K562 (cell line): ENCODE results near the gene NELFE.

Source experiments
- EP300 ChIP-seq: IDR thresholded peaks from 2 replicates; pipeline ENCODE4 v1.6.1; 2012; ENCODE audit warnings: low read length, improper control_type of control experiment
- ETV6 ChIP-seq, 3 experiments: fragments of 150-350 bp in 1 of 3; sonication (generic) in 1 of 3; formaldehyde crosslinking in 1 of 3; IDR thresholded peaks; 2 replicates each; pipeline versions ENCODE4 v1.6.1 to v1.8.0; 2014 to 2022; ENCODE audit warnings: borderline replicate concordance in 2 of 3, low read depth in 2 of 3, antibody characterized with exemption in 1 of 3, low read length in 1 of 3, mild to moderate bottlenecking in 1 of 3, missing genetic modification reagents in 1 of 3
- EZH2 ChIP-seq: IDR thresholded peaks from 2 replicates; pipeline ENCODE4 v1.6.1; 2012; ENCODE audit warnings: low read depth, mild to moderate bottlenecking, inconsistent platforms, low read length, borderline replicate concordance
- MXI1 ChIP-seq: IDR thresholded peaks from 2 replicates; pipeline ENCODE4 v1.6.1; 2011; ENCODE audit warnings: low read depth, mild to moderate bottlenecking, improper control_type of control experiment, low read length
- POLR2A ChIP-seq: fragments of 450-650 bp; conservative IDR thresholded peaks from 2 replicates; pipeline ENCODE4 v1.6.1; 2016
- POLR2AphosphoS2 ChIP-seq: IDR thresholded peaks from 2 replicates; pipeline ENCODE4 v1.6.1; 2012; ENCODE audit warnings: low read length, improper control_type of control experiment
- RAD51 ChIP-seq: fragments of 450-650 bp; IDR thresholded peaks from 2 replicates; pipeline ENCODE4 v1.7.1; 2016; ENCODE audit warnings: low read depth, mild to moderate bottlenecking, borderline replicate concordance
- TEAD2 ChIP-seq: fragments of 450-650 bp; IDR thresholded peaks from 2 replicates; pipeline ENCODE4 v1.6.1; 2016; ENCODE audit warnings: missing genetic modification characterization, control low read depth, missing compliant biosample characterization
- TF ChIP-seq, protein P1 (sequence below): IDR thresholded peaks from 3 replicates; pipeline ENCODE4 v1.6.1; 2011; ENCODE audit warnings: borderline replicate concordance, mild to moderate bottlenecking, moderate library complexity; ENCODE audit not compliant: insufficient read length; ENCODE audit errors: extremely low read depth
- TF ChIP-seq, protein P2 (sequence below), 3 experiments: IDR thresholded peaks in 2 of 3; conservative IDR thresholded peaks in 1 of 3; 2 replicates each; pipeline ENCODE4 v1.5.1; 2011 to 2012; ENCODE audit warnings: low read length in 3 of 3, mild to moderate bottlenecking in 3 of 3, control low read depth in 2 of 3, improper control_type of control experiment in 1 of 3, inconsistent platforms in 1 of 3, low read depth in 1 of 3, mixed read lengths in 1 of 3, moderate library complexity in 1 of 3; ENCODE audit not compliant: insufficient read depth in 2 of 3
- TF ChIP-seq, protein P3 (sequence below): sonication (generic); formaldehyde crosslinking; IDR thresholded peaks from 2 replicates; pipeline ENCODE4 v1.9.0; 2022; ENCODE audit warnings: mild to moderate bottlenecking, missing genetic modification reagents
- TF ChIP-seq, protein P4 (sequence below): sonication (generic); formaldehyde crosslinking; IDR thresholded peaks from 2 replicates; pipeline ENCODE4 v1.8.0; 2022; ENCODE audit warnings: mild to moderate bottlenecking, missing genetic modification reagents

DNA sequence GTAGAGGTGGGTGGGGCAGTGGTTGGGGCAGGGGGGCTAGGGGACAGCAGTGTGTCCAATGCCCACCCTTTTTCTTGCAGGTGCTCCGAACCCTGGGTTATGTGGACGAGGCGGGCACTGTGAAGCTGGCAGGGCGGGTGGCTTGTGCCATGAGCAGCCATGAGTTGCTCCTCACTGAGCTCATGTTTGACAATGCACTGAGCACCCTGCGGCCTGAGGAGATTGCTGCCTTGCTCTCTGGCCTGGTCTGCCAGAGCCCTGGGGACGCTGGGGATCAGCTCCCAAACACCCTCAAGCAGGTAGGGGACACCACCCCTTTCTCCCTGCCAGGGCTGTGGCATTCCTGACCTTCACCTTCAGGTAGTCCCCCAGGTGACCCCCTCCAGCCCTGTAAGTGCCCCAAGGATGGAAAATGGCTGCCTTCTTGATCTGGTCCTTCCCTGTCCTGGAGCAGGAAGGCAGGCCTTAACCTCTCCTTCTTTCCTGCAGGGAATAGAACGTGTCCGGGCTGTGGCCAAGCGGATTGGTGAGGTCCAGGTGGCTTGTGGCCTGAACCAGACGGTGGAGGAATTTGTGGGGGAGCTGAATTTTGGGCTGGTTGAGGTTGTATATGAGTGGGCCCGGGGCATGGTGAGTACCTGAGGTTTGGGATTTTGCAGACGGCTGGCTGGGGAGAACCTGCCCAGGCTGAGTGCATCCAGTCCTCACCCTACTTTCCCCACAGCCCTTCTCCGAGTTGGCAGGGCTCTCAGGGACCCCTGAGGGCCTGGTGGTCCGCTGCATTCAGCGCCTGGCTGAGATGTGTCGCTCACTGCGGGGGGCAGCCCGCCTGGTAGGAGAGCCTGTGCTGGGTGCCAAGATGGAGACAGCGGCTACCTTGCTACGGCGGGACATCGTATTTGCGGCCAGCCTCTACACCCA, 10.3 kb upstream of the NELFE start:
- TF ChIP-seq EP300 (no peak), TEAD2 (no peak), ETV6 (IDR thresholded peaks at IDR 0.05; ENCODE audit: borderline replicate concordance in 1 of 2, low read depth in 2 of 2, low read length in 1 of 2) (no peak), ETV6 (CRISPR knock-in tag; IDR thresholded peaks at IDR 0.05; ENCODE audit: borderline replicate concordance) (no peak), RAD51 (no peak), MXI1 (no peak), EZH2 (no peak), POLR2AphosphoS2 (no peak), POLR2A (no peak; the same call in 1 of the 2 replicates)
- TF ChIP-seq, protein P1, sequence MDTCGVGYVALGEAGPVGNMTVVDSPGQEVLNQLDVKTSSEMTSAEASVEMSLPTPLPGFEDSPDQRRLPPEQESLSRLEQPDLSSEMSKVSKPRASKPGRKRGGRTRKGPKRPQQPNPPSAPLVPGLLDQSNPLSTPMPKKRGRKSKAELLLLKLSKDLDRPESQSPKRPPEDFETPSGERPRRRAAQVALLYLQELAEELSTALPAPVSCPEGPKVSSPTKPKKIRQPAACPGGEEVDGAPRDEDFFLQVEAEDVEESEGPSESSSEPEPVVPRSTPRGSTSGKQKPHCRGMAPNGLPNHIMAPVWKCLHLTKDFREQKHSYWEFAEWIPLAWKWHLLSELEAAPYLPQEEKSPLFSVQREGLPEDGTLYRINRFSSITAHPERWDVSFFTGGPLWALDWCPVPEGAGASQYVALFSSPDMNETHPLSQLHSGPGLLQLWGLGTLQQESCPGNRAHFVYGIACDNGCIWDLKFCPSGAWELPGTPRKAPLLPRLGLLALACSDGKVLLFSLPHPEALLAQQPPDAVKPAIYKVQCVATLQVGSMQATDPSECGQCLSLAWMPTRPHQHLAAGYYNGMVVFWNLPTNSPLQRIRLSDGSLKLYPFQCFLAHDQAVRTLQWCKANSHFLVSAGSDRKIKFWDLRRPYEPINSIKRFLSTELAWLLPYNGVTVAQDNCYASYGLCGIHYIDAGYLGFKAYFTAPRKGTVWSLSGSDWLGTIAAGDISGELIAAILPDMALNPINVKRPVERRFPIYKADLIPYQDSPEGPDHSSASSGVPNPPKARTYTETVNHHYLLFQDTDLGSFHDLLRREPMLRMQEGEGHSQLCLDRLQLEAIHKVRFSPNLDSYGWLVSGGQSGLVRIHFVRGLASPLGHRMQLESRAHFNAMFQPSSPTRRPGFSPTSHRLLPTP, result no peak
- TF ChIP-seq, protein P2, sequence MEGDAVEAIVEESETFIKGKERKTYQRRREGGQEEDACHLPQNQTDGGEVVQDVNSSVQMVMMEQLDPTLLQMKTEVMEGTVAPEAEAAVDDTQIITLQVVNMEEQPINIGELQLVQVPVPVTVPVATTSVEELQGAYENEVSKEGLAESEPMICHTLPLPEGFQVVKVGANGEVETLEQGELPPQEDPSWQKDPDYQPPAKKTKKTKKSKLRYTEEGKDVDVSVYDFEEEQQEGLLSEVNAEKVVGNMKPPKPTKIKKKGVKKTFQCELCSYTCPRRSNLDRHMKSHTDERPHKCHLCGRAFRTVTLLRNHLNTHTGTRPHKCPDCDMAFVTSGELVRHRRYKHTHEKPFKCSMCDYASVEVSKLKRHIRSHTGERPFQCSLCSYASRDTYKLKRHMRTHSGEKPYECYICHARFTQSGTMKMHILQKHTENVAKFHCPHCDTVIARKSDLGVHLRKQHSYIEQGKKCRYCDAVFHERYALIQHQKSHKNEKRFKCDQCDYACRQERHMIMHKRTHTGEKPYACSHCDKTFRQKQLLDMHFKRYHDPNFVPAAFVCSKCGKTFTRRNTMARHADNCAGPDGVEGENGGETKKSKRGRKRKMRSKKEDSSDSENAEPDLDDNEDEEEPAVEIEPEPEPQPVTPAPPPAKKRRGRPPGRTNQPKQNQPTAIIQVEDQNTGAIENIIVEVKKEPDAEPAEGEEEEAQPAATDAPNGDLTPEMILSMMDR (IDR thresholded peaks at IDR 0.05 in 2 of 3, conservative IDR thresholded peaks at IDR 0.05 in 1 of 3; ENCODE audit: insufficient read depth in 2 of 3, low read depth in 1 of 3, low read length in 3 of 3), result no peak
- TF ChIP-seq, protein P3, sequence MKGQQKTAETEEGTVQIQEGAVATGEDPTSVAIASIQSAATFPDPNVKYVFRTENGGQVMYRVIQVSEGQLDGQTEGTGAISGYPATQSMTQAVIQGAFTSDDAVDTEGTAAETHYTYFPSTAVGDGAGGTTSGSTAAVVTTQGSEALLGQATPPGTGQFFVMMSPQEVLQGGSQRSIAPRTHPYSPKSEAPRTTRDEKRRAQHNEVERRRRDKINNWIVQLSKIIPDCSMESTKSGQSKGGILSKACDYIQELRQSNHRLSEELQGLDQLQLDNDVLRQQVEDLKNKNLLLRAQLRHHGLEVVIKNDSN (CRISPR knock-in tag), result 0 out of 2 replicates have a peak, but pooled peaks have one; percentile 9
- TF ChIP-seq, protein P4, sequence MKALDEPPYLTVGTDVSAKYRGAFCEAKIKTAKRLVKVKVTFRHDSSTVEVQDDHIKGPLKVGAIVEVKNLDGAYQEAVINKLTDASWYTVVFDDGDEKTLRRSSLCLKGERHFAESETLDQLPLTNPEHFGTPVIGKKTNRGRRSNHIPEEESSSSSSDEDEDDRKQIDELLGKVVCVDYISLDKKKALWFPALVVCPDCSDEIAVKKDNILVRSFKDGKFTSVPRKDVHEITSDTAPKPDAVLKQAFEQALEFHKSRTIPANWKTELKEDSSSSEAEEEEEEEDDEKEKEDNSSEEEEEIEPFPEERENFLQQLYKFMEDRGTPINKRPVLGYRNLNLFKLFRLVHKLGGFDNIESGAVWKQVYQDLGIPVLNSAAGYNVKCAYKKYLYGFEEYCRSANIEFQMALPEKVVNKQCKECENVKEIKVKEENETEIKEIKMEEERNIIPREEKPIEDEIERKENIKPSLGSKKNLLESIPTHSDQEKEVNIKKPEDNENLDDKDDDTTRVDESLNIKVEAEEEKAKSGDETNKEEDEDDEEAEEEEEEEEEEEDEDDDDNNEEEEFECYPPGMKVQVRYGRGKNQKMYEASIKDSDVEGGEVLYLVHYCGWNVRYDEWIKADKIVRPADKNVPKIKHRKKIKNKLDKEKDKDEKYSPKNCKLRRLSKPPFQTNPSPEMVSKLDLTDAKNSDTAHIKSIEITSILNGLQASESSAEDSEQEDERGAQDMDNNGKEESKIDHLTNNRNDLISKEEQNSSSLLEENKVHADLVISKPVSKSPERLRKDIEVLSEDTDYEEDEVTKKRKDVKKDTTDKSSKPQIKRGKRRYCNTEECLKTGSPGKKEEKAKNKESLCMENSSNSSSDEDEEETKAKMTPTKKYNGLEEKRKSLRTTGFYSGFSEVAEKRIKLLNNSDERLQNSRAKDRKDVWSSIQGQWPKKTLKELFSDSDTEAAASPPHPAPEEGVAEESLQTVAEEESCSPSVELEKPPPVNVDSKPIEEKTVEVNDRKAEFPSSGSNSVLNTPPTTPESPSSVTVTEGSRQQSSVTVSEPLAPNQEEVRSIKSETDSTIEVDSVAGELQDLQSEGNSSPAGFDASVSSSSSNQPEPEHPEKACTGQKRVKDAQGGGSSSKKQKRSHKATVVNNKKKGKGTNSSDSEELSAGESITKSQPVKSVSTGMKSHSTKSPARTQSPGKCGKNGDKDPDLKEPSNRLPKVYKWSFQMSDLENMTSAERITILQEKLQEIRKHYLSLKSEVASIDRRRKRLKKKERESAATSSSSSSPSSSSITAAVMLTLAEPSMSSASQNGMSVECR (CRISPR knock-in tag), result no peak
